ENCODE results near the gene ANO1. TPM values are rescaled to one million over a fixed set of nuclear protein-coding genes. Genes with fewer than 3 reads are reported as not detected.

Gene ANO1
- total RNA-seq, 3 donors from 2014 or later, result 0.14 to 0.20 (median 0.16) TPM

- no peak for ATAC-seq
Measured at GRCh38 chr11:70073871-70074371, 4.2 kb upstream of the ANO1 start.

DNA sequence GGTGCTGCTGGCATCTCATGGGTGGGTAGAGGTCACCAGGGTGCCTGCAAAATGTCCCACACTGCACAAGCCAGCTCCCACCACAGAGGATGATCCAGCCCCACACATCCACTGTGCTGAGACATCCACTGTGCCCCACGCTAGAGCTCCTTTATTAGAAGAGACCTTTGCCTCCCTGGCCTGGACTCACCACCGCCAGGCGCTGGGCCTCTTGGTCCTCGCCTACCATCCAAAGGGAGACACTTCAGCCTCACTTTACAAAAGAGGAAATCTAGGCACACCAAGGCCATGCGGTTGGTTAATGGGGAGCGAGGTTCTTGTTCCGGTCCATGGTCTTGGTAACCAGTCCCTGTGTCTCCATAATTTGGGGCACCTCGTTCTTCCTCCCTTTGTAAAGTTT, 3.4 kb upstream of the ANO1 start:
- ATAC-seq (no peak), DNase-seq (no peak)
- no peaks in the 10 kb centered on the region for H3K9me3 Mint-ChIP-seq
- no peaks in the 10 kb centered on the region for H3K4me1 Mint-ChIP-seq (ENCODE audit: low read depth)
- peaks cover 75% of the 10 kb centered on the region for H3K27me3 Mint-ChIP-seq (ENCODE audit: low read depth)
- H3K4me3 Mint-ChIP-seq, result no peak overlapping the region
- no peaks in the 10 kb centered on the region for H3K36me3 Mint-ChIP-seq (ENCODE audit: insufficient read depth)

More at GRCh38 chr11:70073871-70074371, 4.2 kb upstream of the ANO1 start:
- DNase-seq, result no peak
- Mint-ChIP-seq H3K36me3 (ENCODE audit: insufficient read depth) (no peaks in the 10 kb centered on the region), H3K27me3 (ENCODE audit: low read depth) (peaks cover 77% of the 10 kb centered on the region), H3K9me3 (no peaks in the 10 kb centered on the region), H3K4me1 (ENCODE audit: low read depth) (no peaks in the 10 kb centered on the region), H3K4me3 (no peak overlapping the region)

DNA sequence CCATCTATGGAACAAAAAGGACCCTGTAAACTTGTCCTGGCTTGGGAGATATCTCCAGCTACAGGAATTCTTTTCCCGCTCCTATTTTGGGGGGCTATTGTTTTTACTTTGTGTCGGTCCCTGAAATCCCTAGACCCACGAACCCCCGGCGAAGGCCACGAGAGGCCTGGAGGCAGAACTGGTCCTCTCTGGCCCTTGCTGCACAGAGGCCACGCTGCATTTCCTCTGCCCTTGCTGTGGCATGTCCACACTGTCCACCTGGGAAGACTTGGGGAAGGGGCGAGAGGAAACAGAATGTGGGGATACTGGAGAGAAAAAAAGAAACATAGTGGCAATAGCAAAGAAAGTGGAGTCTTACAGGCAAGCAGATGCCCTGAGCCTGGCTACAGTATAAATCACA, 2.3 kb upstream of the ANO1 start:
- H3K9me3 Mint-ChIP-seq, result no peaks in the 10 kb centered on the region
- H3K4me1 Mint-ChIP-seq (ENCODE audit: low read depth), result no peaks in the 10 kb centered on the region
- no peaks in the 10 kb centered on the region for H3K36me3 Mint-ChIP-seq (ENCODE audit: insufficient read depth)
- peaks cover 70% of the 10 kb centered on the region for H3K27me3 Mint-ChIP-seq (ENCODE audit: low read depth)
- DNase-seq, result no peak
- H3K4me3 Mint-ChIP-seq, result no peak overlapping the region
- no peak for ATAC-seq

DNA sequence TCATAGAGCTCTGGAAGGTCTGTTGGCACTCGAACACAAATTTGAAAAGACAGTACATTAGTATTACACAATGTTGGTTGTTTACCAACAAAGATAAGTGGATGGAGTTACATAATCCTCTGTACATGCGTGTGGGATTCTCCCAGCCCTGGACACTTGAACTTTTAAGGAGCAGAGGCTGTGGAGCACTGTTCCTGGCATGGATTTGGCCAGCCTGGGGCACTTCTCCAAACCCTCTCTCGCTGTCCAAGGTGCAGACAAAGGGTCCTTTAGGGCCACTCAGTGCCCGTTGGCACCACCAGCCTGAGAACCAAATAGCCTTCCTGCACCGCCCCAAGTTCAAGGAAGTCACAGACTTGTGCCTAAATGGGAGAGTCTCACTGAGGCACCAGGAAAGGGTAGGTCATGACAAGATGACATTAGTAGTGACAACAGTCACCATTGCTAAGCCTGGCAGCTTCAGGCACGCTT, 1.6 kb upstream of the ANO1 start:
- no peak for DNase-seq
- Mint-ChIP-seq H3K36me3 (ENCODE audit: insufficient read depth) (no peaks in the 10 kb centered on the region), H3K9me3 (no peaks in the 10 kb centered on the region), H3K4me1 (ENCODE audit: low read depth) (no peaks in the 10 kb centered on the region), H3K27me3 (ENCODE audit: low read depth) (peaks cover 68% of the 10 kb centered on the region), H3K4me3 (no peak overlapping the region)
- ATAC-seq, result no peak

DNA sequence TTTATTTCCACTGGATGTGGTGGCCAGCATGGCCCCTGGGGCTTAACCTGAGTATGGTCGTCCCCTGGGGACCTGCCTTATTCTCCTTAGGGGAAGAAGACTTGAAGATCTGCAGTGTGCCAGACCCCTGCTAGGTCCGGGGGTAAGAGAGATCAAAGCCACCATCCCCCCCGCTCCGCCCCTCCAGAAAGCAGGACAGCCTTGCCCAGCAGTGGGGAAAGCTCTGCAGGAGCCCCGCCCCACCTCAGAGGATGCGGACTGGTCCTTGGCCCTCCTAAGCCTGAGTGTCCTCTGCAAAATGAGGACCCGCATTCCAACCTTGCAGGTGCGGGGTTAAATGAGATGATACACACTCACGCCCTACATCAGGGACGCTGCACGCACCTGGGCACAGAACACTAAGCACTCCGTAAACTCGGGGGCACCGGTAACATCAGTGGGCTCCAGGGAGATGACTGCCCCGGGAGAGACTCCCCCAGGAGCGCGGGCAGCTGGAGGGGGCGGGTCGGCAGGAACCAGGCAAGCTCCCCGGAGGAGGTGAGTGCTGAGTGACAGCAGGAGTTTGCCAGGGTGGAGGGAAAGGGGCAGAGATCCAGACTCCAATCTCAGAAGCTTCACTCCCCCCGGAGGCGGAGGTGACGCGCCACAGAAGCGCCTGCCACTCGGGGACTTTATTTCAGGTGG, 564 bp upstream of the ANO1 start:
- Mint-ChIP-seq H3K4me3 (no peak overlapping the region), H3K4me1 (ENCODE audit: low read depth) (no peaks in the 10 kb centered on the region)

DNA sequence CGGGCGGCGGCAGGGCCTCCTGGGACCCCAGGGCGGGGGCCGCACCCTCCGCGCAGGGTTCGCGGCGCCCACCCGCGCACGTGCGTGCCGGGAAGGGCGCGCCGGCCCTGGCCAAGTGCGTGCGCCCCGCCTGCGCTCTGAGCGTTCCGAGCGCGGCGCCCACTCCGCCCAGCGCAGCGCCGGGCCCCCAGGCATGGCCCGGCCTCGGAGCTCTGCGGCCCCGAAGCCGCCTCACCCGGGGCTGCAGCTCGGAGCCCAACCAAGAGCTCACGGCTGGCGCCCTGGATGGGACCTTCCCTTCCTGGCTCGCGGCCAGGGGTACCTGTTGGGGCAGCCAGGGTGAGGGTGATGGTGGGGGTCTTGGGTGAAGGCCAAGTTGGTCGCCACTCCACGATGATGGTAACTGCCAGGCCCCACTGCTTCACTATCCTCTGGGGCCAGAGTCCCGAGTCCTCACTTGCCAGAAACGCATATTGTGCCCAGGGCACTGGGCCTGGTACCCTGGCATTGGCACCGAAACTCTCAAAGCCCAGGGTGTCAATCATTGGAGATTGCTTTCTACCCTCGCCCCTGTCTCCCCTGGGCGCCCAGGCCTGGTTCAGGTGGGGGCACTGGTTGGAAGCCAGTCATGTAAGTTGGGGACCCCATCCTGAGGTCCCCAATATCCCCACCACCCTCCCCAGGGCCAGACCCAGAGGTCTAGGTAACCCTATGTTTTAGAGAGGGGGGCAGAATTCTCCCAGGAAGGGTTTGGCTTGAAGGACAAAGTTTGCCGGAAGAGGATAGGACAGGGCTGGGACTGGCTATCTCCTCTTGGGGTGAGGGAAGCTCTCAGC, 882 bp downstream of the ANO1 start:
- H3K36me3 Mint-ChIP-seq (ENCODE audit: insufficient read depth), result no peaks in the 10 kb centered on the region
- ATAC-seq, result no peak
- no peak overlapping the region for H3K4me3 Mint-ChIP-seq
- H3K4me1 Mint-ChIP-seq (ENCODE audit: low read depth), result no peaks in the 10 kb centered on the region
- no peak for DNase-seq
- H3K9me3 Mint-ChIP-seq, result no peaks in the 10 kb centered on the region
- H3K27me3 Mint-ChIP-seq (ENCODE audit: low read depth), result peaks cover 50% of the 10 kb centered on the region

More for the DNA sequence above, 564 bp upstream of the ANO1 start:
- Mint-ChIP-seq H3K36me3 (ENCODE audit: insufficient read depth) (no peaks in the 10 kb centered on the region), H3K27me3 (ENCODE audit: low read depth) (peaks cover 60% of the 10 kb centered on the region), H3K9me3 (no peaks in the 10 kb centered on the region)
- no peak for ATAC-seq
- DNase-seq, result no peak

GRCh38 chr11:70079691-70080090, 1.6 kb downstream of the ANO1 start:
- Mint-ChIP-seq H3K27me3 (ENCODE audit: low read depth) (peaks cover 45% of the 10 kb centered on the region), H3K4me1 (ENCODE audit: low read depth) (no peaks in the 10 kb centered on the region), H3K9me3 (no peaks in the 10 kb centered on the region), H3K4me3 (no peak overlapping the region), H3K36me3 (ENCODE audit: insufficient read depth) (no peaks in the 10 kb centered on the region)
- ATAC-seq (no peak), DNase-seq (no peak)

DNA sequence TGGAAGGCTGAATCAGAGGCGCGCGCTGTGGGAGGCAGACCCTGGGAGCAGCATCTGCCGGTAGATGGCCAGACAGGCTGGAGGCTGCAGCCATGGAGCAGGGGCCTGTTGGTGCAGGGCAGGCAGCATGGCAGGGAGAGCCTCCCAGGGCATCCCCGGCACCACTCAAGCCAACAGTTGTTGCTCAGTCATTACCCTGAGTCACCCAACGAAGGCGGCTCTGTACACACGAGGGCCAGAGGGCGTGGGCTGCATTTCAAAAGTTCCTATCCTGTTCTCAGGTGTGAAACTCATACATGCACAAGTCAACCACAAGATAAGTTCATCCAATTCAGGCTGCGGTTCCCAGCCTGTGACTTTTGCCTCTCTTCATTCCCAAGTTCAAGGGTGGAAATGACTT, 2.6 kb downstream of the ANO1 start:
- no peak for ATAC-seq
- H3K4me3 Mint-ChIP-seq, result no peak overlapping the region
- no peaks in the 10 kb centered on the region for H3K4me1 Mint-ChIP-seq (ENCODE audit: low read depth)
- no peaks in the 10 kb centered on the region for H3K36me3 Mint-ChIP-seq (ENCODE audit: insufficient read depth)
- H3K9me3 Mint-ChIP-seq, result no peaks in the 10 kb centered on the region
- DNase-seq, result no peak
- peaks cover 40% of the 10 kb centered on the region for H3K27me3 Mint-ChIP-seq (ENCODE audit: low read depth)

- no peak for ATAC-seq
- Mint-ChIP-seq H3K9me3 (no peaks in the 10 kb centered on the region), H3K27me3 (ENCODE audit: low read depth) (peaks cover 26% of the 10 kb centered on the region), H3K36me3 (ENCODE audit: insufficient read depth) (no peaks in the 10 kb centered on the region), H3K4me1 (ENCODE audit: low read depth) (no peaks in the 10 kb centered on the region), H3K4me3 (no peak overlapping the region)
- DNase-seq, result no peak
Measured at GRCh38 chr11:70082829-70083228, 4.7 kb downstream of the ANO1 start.

- Mint-ChIP-seq H3K4me1 (ENCODE audit: low read depth) (no peaks in the 10 kb centered on the region), H3K27me3 (ENCODE audit: low read depth) (peaks cover 25% of the 10 kb centered on the region), H3K9me3 (no peaks in the 10 kb centered on the region), H3K36me3 (ENCODE audit: insufficient read depth) (no peaks in the 10 kb centered on the region), H3K4me3 (no peak overlapping the region)
- DNase-seq (no peak), ATAC-seq (no peak)
Measured at GRCh38 chr11:70084046-70084984, 6.2 kb downstream of the ANO1 start.

GRCh38 chr11:70085815-70086769, 8.0 kb downstream of the ANO1 start:
- H3K27me3 Mint-ChIP-seq (ENCODE audit: low read depth), result peaks cover 17% of the 10 kb centered on the region
- H3K4me3 Mint-ChIP-seq, result no peak overlapping the region
- H3K9me3 Mint-ChIP-seq, result no peaks in the 10 kb centered on the region
- H3K36me3 Mint-ChIP-seq (ENCODE audit: insufficient read depth), result no peaks in the 10 kb centered on the region
- DNase-seq, result no peak
- no peak for ATAC-seq
- H3K4me1 Mint-ChIP-seq (ENCODE audit: low read depth), result no peaks in the 10 kb centered on the region

GRCh38 chr11:70087446-70088167, 9.5 kb downstream of the ANO1 start:
- H3K36me3 Mint-ChIP-seq (ENCODE audit: insufficient read depth), result no peaks in the 10 kb centered on the region
- no peak for ATAC-seq
- peaks cover 17% of the 10 kb centered on the region for H3K27me3 Mint-ChIP-seq (ENCODE audit: low read depth)
- no peak for DNase-seq
- no peaks in the 10 kb centered on the region for H3K4me1 Mint-ChIP-seq (ENCODE audit: low read depth)
- H3K9me3 Mint-ChIP-seq, result no peaks in the 10 kb centered on the region
- H3K4me3 Mint-ChIP-seq, result no peak overlapping the region
